Endothelial cell of umbilical vein (primary cell): ENCODE measurements around the gene AQP12B. TPM values are rescaled to one million over a fixed set of nuclear protein-coding genes. Genes with fewer than 3 reads are reported as not detected.
"Not testable (repeated sequence)": the region's sequence is repeated elsewhere in the genome, so short reads cannot be mapped to it uniquely, and the experiment has no call there.

ENCODE experiments used
- BruUV-seq: library from RNA; stranded (reverse); fragments of 400-500 nt; replicated peaks from 2 replicates; lab custom pipeline; 2021; lab: Mats Ljungman, UMichigan
- CTCF ChIA-PET: fragments of 300-600, 350-600 bp; sonication (Branson Sonifier 250); formaldehyde crosslinking; loops from one replicate; lab custom pipeline; 2021; ENCODE audit warnings: antibody characterized with exemption, inconsistent platforms; lab: Charles Lee
- POLR2A ChIA-PET: fragments of 300-600, 350-600 bp; sonication (Branson Sonifier 250); formaldehyde crosslinking; loops from one replicate; lab custom pipeline; 2021; ENCODE audit warnings: antibody characterized with exemption, inconsistent platforms; lab: Charles Lee
- DNase-seq: peaks from one replicate; pipeline ENCODE4 v3.0.0-alpha.2; 2011; ENCODE audit warnings: low read depth, low spot score
- FAIRE-seq: peaks from 2 replicates; lab custom pipeline; 2011; peaks lifted over from hg19 to GRCh38; lab: Jason Lieb, UNC
- H2AFZ ChIP-seq: 2 replicates; pipeline ENCODE4 v1.6.0; 2012; ENCODE audit warnings: low read depth, low read length, control low read depth, inconsistent platforms
- H3K27ac ChIP-seq: 2 replicates; pipeline ENCODE4 v1.5.1; 2011; ENCODE audit warnings: low read depth, mild to moderate bottlenecking, control low read depth, low read length, moderate library complexity; ENCODE audit not compliant: insufficient read depth
- H3K27me3 ChIP-seq, 2 experiments: 2 replicates each; pipeline versions ENCODE4 v1.6.0 to v1.6.1; 2011; ENCODE audit warnings: low read length in 2 of 2, mixed read lengths in 1 of 2; ENCODE audit not compliant: control insufficient read depth in 2 of 2, insufficient read depth in 2 of 2
- H3K36me3 ChIP-seq, 2 experiments: 2 replicates in 1 of 2; 3 replicates in 1 of 2; pipeline ENCODE4 v1.5.1; 2011; ENCODE audit warnings: low read length in 2 of 2, mild to moderate bottlenecking in 1 of 2, moderate library complexity in 1 of 2; ENCODE audit not compliant: control insufficient read depth in 2 of 2, insufficient read depth in 2 of 2; ENCODE audit errors: extremely low read depth in 1 of 2
- H3K4me1 ChIP-seq: 3 replicates; pipeline ENCODE4 v1.5.1; 2011; ENCODE audit warnings: mild to moderate bottlenecking, low read length; ENCODE audit not compliant: control insufficient read depth, insufficient read depth; ENCODE audit errors: extremely low read depth
- H3K4me2 ChIP-seq: 2 replicates; pipeline ENCODE4 v1.6.1; 2011; ENCODE audit warnings: low read length, control low read depth, mixed read lengths; ENCODE audit not compliant: insufficient read depth
- H3K4me3 ChIP-seq, 3 experiments: fragments of 200-600 bp in 1 of 3; sonication (generic), shearing (Covaris generic) in 1 of 3; replicated peaks in 1 of 3; 2 replicates each; pipeline ENCODE4 v1.5.1; 2011 to 2016; ENCODE audit warnings: control low read depth in 3 of 3, low read length in 3 of 3, mild to moderate bottlenecking in 2 of 3, inconsistent platforms in 1 of 3, low read depth in 1 of 3, moderate library complexity in 1 of 3; ENCODE audit not compliant: insufficient read depth in 1 of 3
- H3K79me2 ChIP-seq: 2 replicates; pipeline ENCODE4 v1.6.0; 2012; ENCODE audit warnings: low read length, inconsistent platforms; ENCODE audit not compliant: control insufficient read depth, insufficient read depth
- H3K9ac ChIP-seq: replicated peaks from 2 replicates; pipeline ENCODE3; 2011; ENCODE audit warnings: low read length, control low read depth; ENCODE audit not compliant: insufficient read depth; ENCODE audit errors: extremely low read depth
- H3K9me1 ChIP-seq: replicated peaks from 3 replicates; pipeline ENCODE4 v1.6.0; 2011; ENCODE audit warnings: mild to moderate bottlenecking, low read length; ENCODE audit not compliant: control insufficient read depth, insufficient read depth; ENCODE audit errors: extremely low read depth
- H3K9me3 ChIP-seq: replicated peaks from 2 replicates; pipeline ENCODE4 v1.5.1; 2012; ENCODE audit warnings: low read length, inconsistent platforms; ENCODE audit not compliant: control insufficient read depth, insufficient read depth
- H4K20me1 ChIP-seq: replicated peaks from 2 replicates; pipeline ENCODE3; 2011; ENCODE audit warnings: mild to moderate bottlenecking, low read length; ENCODE audit not compliant: control insufficient read depth, insufficient read depth; ENCODE audit errors: extremely low read depth
- dilution Hi-C: fragments of 300-500 bp; cut with MboI; formaldehyde crosslinking; loops from one replicate; pipeline ENCODE4 v1.15.0; 2019; ENCODE audit warnings: low sequenced_read_pairs; ENCODE audit not compliant: extremely low pct_ligation_motif_present
- intact Hi-C: fragments of 100-400 bp; cut with micrococcal nuclease; formaldehyde crosslinking; loops from one replicate; pipeline ENCODE4 v1.10.0; 2022
- polyA plus RNA-seq, 4 experiments: library from polyadenylated mRNA; depleted of rRNA in 3 of 4; stranded (reverse) in 3 of 4; unstranded in 1 of 4; fragments of >200 nt; gene quantifications; 2 replicates each; pipeline versions ENCODE4 v1.2.1 to v1.2.3, GENCODE V29; 2011 to 2012; ENCODE audit warnings: missing spikeins in 1 of 4
- total RNA-seq: library from RNA; stranded (reverse); gene quantifications from 2 replicates; pipeline ENCODE4 v1.2.3, GENCODE V29; 2021

The AQP12B gene
- total and polyA plus RNA-seq, 2 donors (not counting 3 experiments of a cell fraction or from before 2014, with no cell fraction given) = not detected

- H3K27ac ChIP-seq, DNase-seq, intact Hi-C loops, FAIRE-seq, H3K36me3 ChIP-seq, H4K20me1 ChIP-seq, H2AFZ ChIP-seq, BruUV-seq, H3K79me2 ChIP-seq, H3K4me2 ChIP-seq, POLR2A ChIA-PET, H3K9ac ChIP-seq, dilution Hi-C loops, CTCF ChIA-PET, H3K9me1 ChIP-seq, H3K4me3 ChIP-seq, H3K9me3 ChIP-seq, H3K27me3 ChIP-seq, H3K4me1 ChIP-seq: not testable (repeated sequence)
These were observed 769 bp upstream of the AQP12B start for GRCh38 chr2:240683329-240683979.

GRCh38 chr2:240680185-240680584 lies 2.5 kb downstream of the AQP12B start:
- DNase-seq, H3K36me3 ChIP-seq, BruUV-seq, H3K9ac ChIP-seq, H3K27me3 ChIP-seq, H4K20me1 ChIP-seq, H3K9me1 ChIP-seq, H3K4me1 ChIP-seq, CTCF ChIA-PET, H3K79me2 ChIP-seq, H3K4me2 ChIP-seq, H3K4me3 ChIP-seq, H3K27ac ChIP-seq, intact Hi-C loops, dilution Hi-C loops, H2AFZ ChIP-seq, H3K9me3 ChIP-seq, FAIRE-seq, POLR2A ChIA-PET: not testable (repeated sequence)

- H3K4me3 ChIP-seq, H3K4me1 ChIP-seq, H4K20me1 ChIP-seq, H3K9me3 ChIP-seq, H3K36me3 ChIP-seq, intact Hi-C loops, dilution Hi-C loops, H3K27ac ChIP-seq, H3K9me1 ChIP-seq, H3K4me2 ChIP-seq, POLR2A ChIA-PET, CTCF ChIA-PET, H3K9ac ChIP-seq, H3K27me3 ChIP-seq, DNase-seq, H2AFZ ChIP-seq, H3K79me2 ChIP-seq, FAIRE-seq, BruUV-seq: not testable (repeated sequence)
These were observed 3.8 kb downstream of the AQP12B start for GRCh38 chr2:240678909-240679308.

DNA sequence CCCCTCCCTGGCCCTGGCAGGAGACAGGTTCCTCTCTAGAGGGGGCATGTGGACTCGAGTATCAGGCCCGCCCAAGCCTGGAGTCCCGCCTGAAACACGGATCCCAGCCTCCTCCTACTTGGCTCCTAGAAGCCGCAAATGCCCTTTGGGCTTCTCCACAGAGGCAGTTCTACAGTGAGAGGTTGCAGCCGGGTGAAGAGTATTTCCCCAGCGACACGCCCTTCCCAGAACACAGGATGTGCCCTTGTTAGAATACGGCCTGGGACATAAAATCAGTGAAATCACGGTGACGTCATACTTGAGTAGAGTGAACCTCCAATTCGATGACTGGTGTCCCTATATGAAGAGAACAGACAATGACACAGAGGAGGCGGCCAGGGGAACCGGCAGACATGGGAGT lies 4.6 kb downstream of the AQP12B start:
- H3K9me3 ChIP-seq, H3K4me2 ChIP-seq, POLR2A ChIA-PET, H4K20me1 ChIP-seq, BruUV-seq, H2AFZ ChIP-seq, H3K4me3 ChIP-seq, dilution Hi-C loops, H3K27me3 ChIP-seq, H3K9ac ChIP-seq, intact Hi-C loops, DNase-seq, H3K4me1 ChIP-seq, H3K79me2 ChIP-seq, H3K27ac ChIP-seq, H3K9me1 ChIP-seq, FAIRE-seq, CTCF ChIA-PET, H3K36me3 ChIP-seq: not testable (repeated sequence)
